OCI-LY1 (cell line): ENCODE measurements around the gene SERPINA4.

Source experiments
- H2AFZ ChIP-seq: fragments of 200-600 bp; sonication (generic), shearing (Covaris generic); 2 replicates; pipeline ENCODE4 v1.6.0; 2014; ENCODE audit warnings: antibody characterized with exemption, mild to moderate bottlenecking, low read length
- H3F3A ChIP-seq: fragments of 200-600 bp; sonication (generic), shearing (Covaris generic); 2 replicates; pipeline ENCODE4 v1.6.0; 2014; ENCODE audit warnings: mild to moderate bottlenecking, antibody characterized with exemption, low read length, moderate library complexity; ENCODE audit not compliant: insufficient read depth
- H3K27ac ChIP-seq: fragments of 200-600 bp; sonication (generic); 2 replicates; pipeline ENCODE4 v1.5.1; 2014; ENCODE audit warnings: low read length, mixed run types, mild to moderate bottlenecking, low read depth; ENCODE audit not compliant: poor library complexity, severe bottlenecking
- H3K27me3 ChIP-seq: fragments of 200-600 bp; sonication (generic); 2 replicates; pipeline ENCODE4 v1.6.0; 2014; ENCODE audit warnings: antibody characterized with exemption, mild to moderate bottlenecking, low read length, moderate library complexity; ENCODE audit not compliant: insufficient read depth
- H3K36me3 ChIP-seq: fragments of 200-600 bp; sonication (generic); 2 replicates; pipeline ENCODE4 v1.6.1; 2014; ENCODE audit warnings: mild to moderate bottlenecking, antibody characterized with exemption, low read length, moderate library complexity, mixed read lengths; ENCODE audit not compliant: insufficient read depth
- H3K4me1 ChIP-seq: fragments of 200-600 bp; sonication (generic); 2 replicates; pipeline ENCODE4 v1.5.1; 2014; ENCODE audit warnings: mild to moderate bottlenecking, low read length, moderate library complexity; ENCODE audit not compliant: insufficient read depth, severe bottlenecking
- H3K4me2 ChIP-seq: fragments of 200-600 bp; sonication (generic), shearing (Covaris generic); 2 replicates; pipeline ENCODE4 v1.6.1; 2014; ENCODE audit warnings: low read length
- H3K4me3 ChIP-seq: fragments of 200-600 bp; sonication (generic); 2 replicates; pipeline ENCODE4 v1.5.1; 2014; ENCODE audit warnings: low read length, low read depth, mild to moderate bottlenecking, mixed read lengths; ENCODE audit not compliant: poor library complexity, severe bottlenecking
- H3K79me2 ChIP-seq: fragments of 200-600 bp; shearing (Covaris generic); 2 replicates; pipeline ENCODE4 v1.6.1; 2016; ENCODE audit warnings: mixed run types, low read length, mixed read lengths; ENCODE audit not compliant: insufficient read depth
- H3K9ac ChIP-seq: fragments of 200-600 bp; sonication (generic), shearing (Covaris generic); 2 replicates; pipeline ENCODE4 v1.6.1; 2014; ENCODE audit warnings: mild to moderate bottlenecking, low read length, mixed read lengths
- H3K9me2 ChIP-seq: fragments of 200-600 bp; sonication (generic), shearing (Covaris generic); 2 replicates; pipeline ENCODE4 v1.6.1; 2014; ENCODE audit warnings: low read depth, mild to moderate bottlenecking, low read length, mixed read lengths
- H3K9me3 ChIP-seq: fragments of 200-600 bp; shearing (Covaris generic); 2 replicates; pipeline ENCODE4 v1.6.1; 2014; ENCODE audit warnings: low read length, mixed read lengths
- H4K20me1 ChIP-seq: fragments of 200-600 bp; sonication (generic), shearing (Covaris generic); 2 replicates; pipeline ENCODE4 v1.6.0; 2016; ENCODE audit warnings: mild to moderate bottlenecking, low read length; ENCODE audit not compliant: insufficient read depth
- EZH2 ChIP-seq: fragments of 200-600 bp; sonication (generic), shearing (Covaris generic); IDR thresholded peaks from 2 replicates; pipeline ENCODE4 v1.8.0; 2017; ENCODE audit warnings: borderline replicate concordance, mixed run types, mild to moderate bottlenecking, antibody characterized with exemption, low read length, moderate library complexity, mixed read lengths
- TF ChIP-seq, protein P1 (sequence below): fragments of 200-600 bp; sonication (generic), shearing (Covaris generic); IDR thresholded peaks from 2 replicates; pipeline ENCODE4 v1.5.1; 2017; ENCODE audit warnings: mild to moderate bottlenecking, antibody characterized with exemption, low read length, moderate library complexity, mixed read lengths

SERPINA4 gene

DNA sequence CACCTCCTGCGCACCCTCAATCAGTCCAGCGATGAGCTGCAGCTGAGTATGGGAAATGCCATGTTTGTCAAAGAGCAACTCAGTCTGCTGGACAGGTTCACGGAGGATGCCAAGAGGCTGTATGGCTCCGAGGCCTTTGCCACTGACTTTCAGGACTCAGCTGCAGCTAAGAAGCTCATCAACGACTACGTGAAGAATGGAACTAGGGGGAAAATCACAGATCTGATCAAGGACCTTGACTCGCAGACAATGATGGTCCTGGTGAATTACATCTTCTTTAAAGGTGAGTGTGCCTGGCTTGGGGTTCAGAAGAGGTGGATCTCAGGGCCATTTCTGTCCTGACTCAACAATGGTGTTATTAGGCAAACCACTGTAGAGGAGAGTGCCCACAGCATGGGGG is 53.6 kb downstream of the SERPINA4 start:
- no peak for TF ChIP-seq EZH2
- TF ChIP-seq, protein P1, sequence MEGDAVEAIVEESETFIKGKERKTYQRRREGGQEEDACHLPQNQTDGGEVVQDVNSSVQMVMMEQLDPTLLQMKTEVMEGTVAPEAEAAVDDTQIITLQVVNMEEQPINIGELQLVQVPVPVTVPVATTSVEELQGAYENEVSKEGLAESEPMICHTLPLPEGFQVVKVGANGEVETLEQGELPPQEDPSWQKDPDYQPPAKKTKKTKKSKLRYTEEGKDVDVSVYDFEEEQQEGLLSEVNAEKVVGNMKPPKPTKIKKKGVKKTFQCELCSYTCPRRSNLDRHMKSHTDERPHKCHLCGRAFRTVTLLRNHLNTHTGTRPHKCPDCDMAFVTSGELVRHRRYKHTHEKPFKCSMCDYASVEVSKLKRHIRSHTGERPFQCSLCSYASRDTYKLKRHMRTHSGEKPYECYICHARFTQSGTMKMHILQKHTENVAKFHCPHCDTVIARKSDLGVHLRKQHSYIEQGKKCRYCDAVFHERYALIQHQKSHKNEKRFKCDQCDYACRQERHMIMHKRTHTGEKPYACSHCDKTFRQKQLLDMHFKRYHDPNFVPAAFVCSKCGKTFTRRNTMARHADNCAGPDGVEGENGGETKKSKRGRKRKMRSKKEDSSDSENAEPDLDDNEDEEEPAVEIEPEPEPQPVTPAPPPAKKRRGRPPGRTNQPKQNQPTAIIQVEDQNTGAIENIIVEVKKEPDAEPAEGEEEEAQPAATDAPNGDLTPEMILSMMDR = no peak

DNA sequence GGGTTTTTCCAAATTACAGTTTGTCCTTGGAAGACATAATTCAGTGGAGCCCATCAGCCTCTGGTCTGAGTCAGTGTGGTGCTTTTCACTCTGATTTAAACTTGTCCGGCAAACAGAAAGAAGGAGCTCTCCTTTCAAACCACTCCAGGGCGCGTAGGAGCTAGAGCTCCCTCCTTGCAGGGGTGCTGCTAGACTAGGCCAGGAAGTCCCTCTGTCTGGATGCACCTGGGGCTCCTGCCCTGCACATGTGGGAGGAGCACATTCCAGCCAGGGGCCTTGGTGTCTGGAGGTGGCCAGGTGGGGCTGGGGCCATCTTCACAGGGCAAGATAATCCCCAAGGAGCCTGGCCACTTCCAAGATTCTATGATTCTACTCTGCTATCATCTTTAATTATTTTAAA is 54.0 kb downstream of the SERPINA4 start:
- Histone ChIP-seq H2AFZ (no peak overlapping the region), H3F3A (no peaks in the 10 kb centered on the region)

More for the DNA sequence above, 53.6 kb downstream of the SERPINA4 start:
- Histone ChIP-seq H2AFZ (no peak overlapping the region), H3K9ac (no peak overlapping the region), H3K9me3 (0 out of 2 replicates have a peak, but pooled peaks cover 2% of the 10 kb centered on the region), H3K79me2 (no peaks in the 10 kb centered on the region), H3K9me2 (no peaks in the 10 kb centered on the region), H3K36me3 (no peaks in the 10 kb centered on the region; the same call in 1 of the 2 replicates), H3K27ac (no peak overlapping the region), H3F3A (no peaks in the 10 kb centered on the region), H3K4me2 (no peak overlapping the region), H3K27me3 (no peaks in the 10 kb centered on the region), H3K4me3 (no peak overlapping the region), H4K20me1 (no peaks in the 10 kb centered on the region), H3K4me1 (no peaks in the 10 kb centered on the region)

DNA sequence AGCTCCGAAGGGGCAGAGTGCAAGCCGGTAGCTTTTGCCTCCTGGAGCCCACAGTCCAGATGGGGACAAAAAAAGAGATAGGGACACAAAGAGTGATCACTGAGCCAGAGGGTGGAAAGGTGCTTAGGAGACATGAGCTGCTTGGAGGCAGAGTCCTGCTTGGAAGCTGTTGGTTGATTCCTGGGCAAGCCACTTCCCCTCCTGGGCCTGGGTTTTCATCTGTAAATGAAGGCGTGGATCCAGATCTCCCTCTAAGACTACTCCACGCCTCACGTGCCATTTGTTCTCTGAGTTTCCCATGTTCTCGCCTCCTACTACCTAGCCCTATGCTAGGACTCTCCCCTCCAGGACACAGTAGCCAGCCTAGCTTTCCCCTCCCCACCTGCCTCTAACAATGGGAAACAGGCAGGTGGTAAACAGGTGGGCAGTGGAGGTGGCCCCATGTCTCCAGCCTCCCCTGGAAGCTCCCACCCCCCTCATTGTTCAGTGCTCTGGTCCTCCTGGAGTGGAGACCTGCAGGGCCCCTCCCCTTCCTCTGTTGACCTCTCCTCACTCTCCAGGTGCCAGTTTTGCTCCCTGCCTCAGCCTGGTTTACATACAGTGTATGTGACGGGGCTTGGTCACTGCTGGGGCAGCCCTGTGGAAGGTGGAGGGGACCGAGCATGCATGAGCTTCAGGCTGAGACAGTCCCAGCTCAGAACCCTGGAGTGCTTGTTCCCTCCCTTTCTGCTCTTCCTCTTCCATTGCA is 54.8 kb downstream of the SERPINA4 start:
- Histone ChIP-seq H3K4me2 (no peak overlapping the region), H3K4me3 (no peak overlapping the region), H3F3A (no peaks in the 10 kb centered on the region), H4K20me1 (no peaks in the 10 kb centered on the region), H3K36me3 (no peaks in the 10 kb centered on the region; the same call in 1 of the 2 replicates), H3K9ac (no peak overlapping the region), H3K9me3 (0 out of 2 replicates have a peak, but pooled peaks cover 2% of the 10 kb centered on the region), H3K4me1 (no peaks in the 10 kb centered on the region), H2AFZ (no peak overlapping the region), H3K9me2 (no peaks in the 10 kb centered on the region), H3K27me3 (no peaks in the 10 kb centered on the region), H3K27ac (no peak overlapping the region), H3K79me2 (no peaks in the 10 kb centered on the region)
- TF ChIP-seq, protein P1 = no peak
- TF ChIP-seq EZH2 = no peak

More for the DNA sequence above, 54.0 kb downstream of the SERPINA4 start:
- Histone ChIP-seq H3K79me2 (no peaks in the 10 kb centered on the region), H3K4me2 (no peak overlapping the region), H3K27ac (no peak overlapping the region), H3K4me3 (no peak overlapping the region), H3K4me1 (no peaks in the 10 kb centered on the region), H4K20me1 (no peaks in the 10 kb centered on the region), H3K36me3 (no peaks in the 10 kb centered on the region; the same call in 1 of the 2 replicates), H3K9ac (no peak overlapping the region), H3K9me2 (no peaks in the 10 kb centered on the region), H3K27me3 (no peaks in the 10 kb centered on the region), H3K9me3 (0 out of 2 replicates have a peak, but pooled peaks cover 2% of the 10 kb centered on the region)
- TF ChIP-seq EZH2 = no peak
- TF ChIP-seq, protein P1 = no peak
